Measurements from ENCODE around the gene DOCK4.

DNA sequence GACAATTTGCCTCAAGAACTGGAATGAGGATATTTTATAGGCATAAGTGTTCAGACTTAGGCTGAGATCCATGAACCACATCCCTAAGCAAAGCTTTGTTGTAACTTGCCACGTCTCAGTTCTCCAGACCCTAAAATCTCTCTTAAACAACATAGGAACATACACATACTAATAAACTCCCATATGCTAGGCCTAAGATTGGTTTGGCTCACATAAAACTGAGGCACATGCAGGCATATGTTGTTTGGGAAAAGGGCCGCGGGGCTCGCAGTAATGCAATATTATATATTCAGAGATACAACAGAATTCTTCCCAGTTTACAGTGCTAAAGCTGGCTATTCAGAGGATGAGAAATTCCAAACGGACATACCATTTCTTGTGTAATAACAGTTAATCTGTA lies 61.0 kb downstream of the DOCK4 start:
- no peak for TF ChIP-seq FOXK1 (CRISPR knock-in tag; IDR thresholded peaks at IDR 0.05)
- TF ChIP-seq, protein P1, sequence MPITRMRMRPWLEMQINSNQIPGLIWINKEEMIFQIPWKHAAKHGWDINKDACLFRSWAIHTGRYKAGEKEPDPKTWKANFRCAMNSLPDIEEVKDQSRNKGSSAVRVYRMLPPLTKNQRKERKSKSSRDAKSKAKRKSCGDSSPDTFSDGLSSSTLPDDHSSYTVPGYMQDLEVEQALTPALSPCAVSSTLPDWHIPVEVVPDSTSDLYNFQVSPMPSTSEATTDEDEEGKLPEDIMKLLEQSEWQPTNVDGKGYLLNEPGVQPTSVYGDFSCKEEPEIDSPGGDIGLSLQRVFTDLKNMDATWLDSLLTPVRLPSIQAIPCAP (CRISPR knock-in tag; IDR thresholded peaks at IDR 0.05), result no peak
- TF ChIP-seq, protein P2, sequence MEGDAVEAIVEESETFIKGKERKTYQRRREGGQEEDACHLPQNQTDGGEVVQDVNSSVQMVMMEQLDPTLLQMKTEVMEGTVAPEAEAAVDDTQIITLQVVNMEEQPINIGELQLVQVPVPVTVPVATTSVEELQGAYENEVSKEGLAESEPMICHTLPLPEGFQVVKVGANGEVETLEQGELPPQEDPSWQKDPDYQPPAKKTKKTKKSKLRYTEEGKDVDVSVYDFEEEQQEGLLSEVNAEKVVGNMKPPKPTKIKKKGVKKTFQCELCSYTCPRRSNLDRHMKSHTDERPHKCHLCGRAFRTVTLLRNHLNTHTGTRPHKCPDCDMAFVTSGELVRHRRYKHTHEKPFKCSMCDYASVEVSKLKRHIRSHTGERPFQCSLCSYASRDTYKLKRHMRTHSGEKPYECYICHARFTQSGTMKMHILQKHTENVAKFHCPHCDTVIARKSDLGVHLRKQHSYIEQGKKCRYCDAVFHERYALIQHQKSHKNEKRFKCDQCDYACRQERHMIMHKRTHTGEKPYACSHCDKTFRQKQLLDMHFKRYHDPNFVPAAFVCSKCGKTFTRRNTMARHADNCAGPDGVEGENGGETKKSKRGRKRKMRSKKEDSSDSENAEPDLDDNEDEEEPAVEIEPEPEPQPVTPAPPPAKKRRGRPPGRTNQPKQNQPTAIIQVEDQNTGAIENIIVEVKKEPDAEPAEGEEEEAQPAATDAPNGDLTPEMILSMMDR (IDR thresholded peaks at IDR 0.05), result no peak
- no peak for TF ChIP-seq TP53 (CRISPR knock-in tag; IDR thresholded peaks at IDR 0.05)
- TF ChIP-seq, protein P3, sequence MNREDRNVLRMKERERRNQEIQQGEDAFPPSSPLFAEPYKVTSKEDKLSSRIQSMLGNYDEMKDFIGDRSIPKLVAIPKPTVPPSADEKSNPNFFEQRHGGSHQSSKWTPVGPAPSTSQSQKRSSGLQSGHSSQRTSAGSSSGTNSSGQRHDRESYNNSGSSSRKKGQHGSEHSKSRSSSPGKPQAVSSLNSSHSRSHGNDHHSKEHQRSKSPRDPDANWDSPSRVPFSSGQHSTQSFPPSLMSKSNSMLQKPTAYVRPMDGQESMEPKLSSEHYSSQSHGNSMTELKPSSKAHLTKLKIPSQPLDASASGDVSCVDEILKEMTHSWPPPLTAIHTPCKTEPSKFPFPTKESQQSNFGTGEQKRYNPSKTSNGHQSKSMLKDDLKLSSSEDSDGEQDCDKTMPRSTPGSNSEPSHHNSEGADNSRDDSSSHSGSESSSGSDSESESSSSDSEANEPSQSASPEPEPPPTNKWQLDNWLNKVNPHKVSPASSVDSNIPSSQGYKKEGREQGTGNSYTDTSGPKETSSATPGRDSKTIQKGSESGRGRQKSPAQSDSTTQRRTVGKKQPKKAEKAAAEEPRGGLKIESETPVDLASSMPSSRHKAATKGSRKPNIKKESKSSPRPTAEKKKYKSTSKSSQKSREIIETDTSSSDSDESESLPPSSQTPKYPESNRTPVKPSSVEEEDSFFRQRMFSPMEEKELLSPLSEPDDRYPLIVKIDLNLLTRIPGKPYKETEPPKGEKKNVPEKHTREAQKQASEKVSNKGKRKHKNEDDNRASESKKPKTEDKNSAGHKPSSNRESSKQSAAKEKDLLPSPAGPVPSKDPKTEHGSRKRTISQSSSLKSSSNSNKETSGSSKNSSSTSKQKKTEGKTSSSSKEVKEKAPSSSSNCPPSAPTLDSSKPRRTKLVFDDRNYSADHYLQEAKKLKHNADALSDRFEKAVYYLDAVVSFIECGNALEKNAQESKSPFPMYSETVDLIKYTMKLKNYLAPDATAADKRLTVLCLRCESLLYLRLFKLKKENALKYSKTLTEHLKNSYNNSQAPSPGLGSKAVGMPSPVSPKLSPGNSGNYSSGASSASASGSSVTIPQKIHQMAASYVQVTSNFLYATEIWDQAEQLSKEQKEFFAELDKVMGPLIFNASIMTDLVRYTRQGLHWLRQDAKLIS (CRISPR knock-in tag; IDR thresholded peaks at IDR 0.05; ENCODE audit: borderline replicate concordance), result no peak
- no peak for TF ChIP-seq ZNF138 (CRISPR knock-in tag; conservative IDR thresholded peaks at IDR 0.05)
- TF ChIP-seq USF2 (CRISPR knock-in tag; IDR thresholded peaks at IDR 0.05), result no peak
- no peak for TF ChIP-seq NFYB (CRISPR knock-in tag; conservative IDR thresholded peaks at IDR 0.05; ENCODE audit: low read depth)
- no peak for TF ChIP-seq ETV6 (CRISPR knock-in tag; IDR thresholded peaks at IDR 0.05)
- TF ChIP-seq ZNF416 (CRISPR knock-in tag; IDR thresholded peaks at IDR 0.05), result no peak
